Right lobe of liver (tissue), 6 donors: ENCODE data around the gene STXBP5. TPM values are rescaled to one million over a fixed set of nuclear protein-coding genes. Genes with fewer than 3 reads are reported as not detected.

ENCODE experiments used
- ATAC-seq, 4 donors: fragments of 200-7000 bp; cut with Tn5 transposase; one replicate each; pipeline ENCODE4 v1.9.1; 2020; ENCODE audit warnings: mild to moderate bottlenecking in 4 of 4, moderate library complexity in 4 of 4
- DNase-seq, 3 donors: peaks; one replicate each; pipeline ENCODE4 v3.0.0-alpha.2; 2020
- H3K27ac ChIP-seq, 3 donors: fragments of 200-600 bp; one replicate each; pipeline ENCODE4 v1.8.0; 2022
- H3K27me3 ChIP-seq, 2 donors: fragments of 200-600 bp; one replicate each; pipeline ENCODE4 v1.8.0; 2022
- H3K36me3 ChIP-seq, 4 donors: fragments of 200-600 bp; sonication (generic) in 1 of 4; one replicate each; pipeline versions ENCODE4 v1.5.1 to v1.8.0; 2017 to 2022; ENCODE audit warnings: control low read depth in 1 of 4
- H3K4me1 ChIP-seq, 4 donors: fragments of 200-600 bp; sonication (generic) in 1 of 4; one replicate each; pipeline versions ENCODE4 v1.5.1 to v1.8.0; 2017 to 2022; ENCODE audit warnings: control low read depth in 1 of 4
- H3K4me3 ChIP-seq, 3 donors: fragments of 200-600 bp; one replicate each; pipeline ENCODE4 v1.8.0; 2022
- H3K9me3 ChIP-seq, 4 donors: fragments of 200-600 bp; sonication (generic) in 1 of 4; one replicate each; pipeline versions ENCODE4 v1.5.1 to v1.8.0; 2017 to 2022; ENCODE audit warnings: control low read depth in 1 of 4
- CTCF ChIP-seq, 4 donors: fragments of 200-600 bp in 3 of 4; fragments of 450-650 bp in 1 of 4; IDR thresholded peaks; one replicate each; pipeline versions ENCODE4 v1.5.1 to v1.8.0; 2016 to 2022; ENCODE audit warnings: antibody characterized with exemption in 4 of 4, mild to moderate bottlenecking in 2 of 4
- POLR2A ChIP-seq: fragments of 450-650 bp; IDR thresholded peaks from one replicate; pipeline ENCODE4 v1.6.1; 2017; ENCODE audit warnings: antibody characterized with exemption, mild to moderate bottlenecking
- WGBS: methylation state at CpG from one replicate; pipeline ENCODE4 v1.1.6; 2018; ENCODE audit warnings: low coverage, low lambda C conversion rate; ENCODE audit not compliant: insufficient coverage; ENCODE audit errors: missing lambda C conversion rate; 5-methylcytosine and 5-hydroxymethylcytosine counted together
- intact Hi-C, 2 donors: fragments of 100-400 bp; cut with DNase I; formaldehyde crosslinking; loops; one replicate each; pipeline versions ENCODE4 v1.11.2 to v1.14.1; 2022
- total RNA-seq, 6 experiments: library from RNA; depleted of rRNA in 2 of 6; stranded (reverse); fragments of >200 nt in 2 of 6; fragmentation: NEBNext Ultra II Directional in 3 of 6; extraction: Animal tissue kit (Norgen Biotek cat#: 25700) in 3 of 6; gene quantifications; one replicate each; pipeline versions ENCODE4 v1.1.0 to v1.2.4, GENCODE V29; 2016 to 2023
- donor health status: DM: no; HTN: yes; CAD: no.
- donor health status: DM: no; HTN: no; CAD: no.
- donor health status: DM: no; HTN: no; CAD: no.
- donor health status: DM: no; HTN: yes; CAD: no.
- donor health status: DM: no; HTN: yes; CAD: no.

STXBP5 gene
- total RNA-seq, 6 experiments from 2014 or later, result 3.9 to 7.6 (median 5.7) TPM

GRCh38 chr6:147297663-147298316 is 93.6 kb downstream of the STXBP5 start:
- H3K27ac ChIP-seq, result no peak overlapping the region
- DNase-seq, result no peak
- intact Hi-C loops, result loop anchor here in 1 of 2 donors (5.0 kb wide), 1 partner anchor 440 kb away; no protein-coding TSS in a partner anchor
- H3K4me3 ChIP-seq, result no peak overlapping the region
- WGBS, result 73% methylated on average over 3 of the region's 3 CpGs
- H3K36me3 ChIP-seq, result no peaks in the 10 kb centered on the region
- H3K9me3 ChIP-seq, result no peaks in the 10 kb centered on the region
- TF ChIP-seq CTCF (IDR thresholded peaks at IDR 0.05) (no peak), POLR2A (no peak)
- no peaks in the 10 kb centered on the region for H3K27me3 ChIP-seq
- peak in 1 of 4 donors; percentile 48 for ATAC-seq
- no peaks in the 10 kb centered on the region for H3K4me1 ChIP-seq

GRCh38 chr6:147298461-147298860 is 94.2 kb downstream of the STXBP5 start:
- intact Hi-C loops, result loop anchor here in 1 of 2 donors (5.0 kb wide), 1 partner anchor 441 kb away; no protein-coding TSS in a partner anchor
- WGBS, result 63% methylated on average over 2 of the region's 2 CpGs
- no peak for DNase-seq

GRCh38 chr6:147299035-147299434 is 94.8 kb downstream of the STXBP5 start:
- WGBS, result 87% methylated on average over 3 of the region's 3 CpGs
- Histone ChIP-seq H3K27ac (no peak overlapping the region), H3K9me3 (no peaks in the 10 kb centered on the region), H3K4me3 (no peak overlapping the region), H3K36me3 (no peaks in the 10 kb centered on the region), H3K4me1 (no peaks in the 10 kb centered on the region), H3K27me3 (no peaks in the 10 kb centered on the region)
- intact Hi-C loops, result loop anchor here in 1 of 2 donors (5.0 kb wide), 1 partner anchor 442 kb away; no protein-coding TSS in a partner anchor
- TF ChIP-seq POLR2A (no peak), CTCF (IDR thresholded peaks at IDR 0.05) (no peak)
- no peak for ATAC-seq
- no peak for DNase-seq

More at GRCh38 chr6:147298461-147298860, 94.2 kb downstream of the STXBP5 start:
- H3K27ac ChIP-seq, result no peak overlapping the region
- H3K36me3 ChIP-seq, result no peaks in the 10 kb centered on the region
- peak in 1 of 4 donors; percentile 59 for ATAC-seq
- H3K4me1 ChIP-seq, result no peaks in the 10 kb centered on the region
- H3K27me3 ChIP-seq, result no peaks in the 10 kb centered on the region
- H3K4me3 ChIP-seq, result no peak overlapping the region
- H3K9me3 ChIP-seq, result no peaks in the 10 kb centered on the region
- no peak for TF ChIP-seq CTCF (IDR thresholded peaks at IDR 0.05)
- TF ChIP-seq POLR2A, result no peak

GRCh38 chr6:147301070-147301469 is 96.9 kb downstream of the STXBP5 start:
- Histone ChIP-seq H3K9me3 (no peaks in the 10 kb centered on the region), H3K27me3 (no peaks in the 10 kb centered on the region), H3K4me3 (no peak overlapping the region), H3K27ac (no peak overlapping the region), H3K36me3 (no peaks in the 10 kb centered on the region), H3K4me1 (no peaks in the 10 kb centered on the region)
- DNase-seq, result no peak
- 100% methylated on average over 1 of the region's 1 CpG for WGBS
- ATAC-seq, result no peak
- TF ChIP-seq CTCF (IDR thresholded peaks at IDR 0.05) (no peak), POLR2A (no peak)
- intact Hi-C loops, result no loop called here
